Endothelial cell of umbilical vein (primary cell): Measurements from ENCODE around the gene AKAP13.

Source experiments
- EZH2 ChIP-seq: IDR thresholded peaks from 2 replicates; pipeline ENCODE4 v1.6.1; 2012; ENCODE audit warnings: borderline replicate concordance, low read depth, mild to moderate bottlenecking, moderate library complexity, low read length, inconsistent platforms; ENCODE audit not compliant: severe bottlenecking
- GATA2 ChIP-seq: IDR thresholded peaks from 2 replicates; pipeline ENCODE4 v1.7.0; 2011; ENCODE audit warnings: low read depth, mild to moderate bottlenecking, moderate library complexity, mixed read lengths, low read length; ENCODE audit not compliant: insufficient read length, insufficient read depth
- MYC ChIP-seq: IDR thresholded peaks from one replicate; pipeline ENCODE4 v1.6.1; 2011; ENCODE audit warnings: mild to moderate bottlenecking, low read depth, low read length
- POLR2A ChIP-seq: IDR thresholded peaks from 2 replicates; pipeline ENCODE4 v1.6.1; 2012; ENCODE audit warnings: low read depth, mild to moderate bottlenecking, control low read depth, low read length
- POLR2AphosphoS5 ChIP-seq: IDR thresholded peaks from 2 replicates; pipeline ENCODE4 v1.6.1; 2012; ENCODE audit warnings: low read depth, mild to moderate bottlenecking, control low read depth, low read length, moderate library complexity; ENCODE audit not compliant: insufficient read depth
- TF ChIP-seq, protein P1 (sequence below), 2 donors: IDR thresholded peaks; 1 replicate in 1 of 2; 2 replicates in 1 of 2; pipeline ENCODE4 v1.5.1; 2011; ENCODE audit warnings: low read length in 2 of 2, mild to moderate bottlenecking in 2 of 2, moderate library complexity in 2 of 2, control low read depth in 1 of 2, inconsistent platforms in 1 of 2, low read depth in 1 of 2; ENCODE audit not compliant: insufficient read depth in 1 of 2; ENCODE audit errors: extremely low read depth in 1 of 2

- TF ChIP-seq, protein P1, sequence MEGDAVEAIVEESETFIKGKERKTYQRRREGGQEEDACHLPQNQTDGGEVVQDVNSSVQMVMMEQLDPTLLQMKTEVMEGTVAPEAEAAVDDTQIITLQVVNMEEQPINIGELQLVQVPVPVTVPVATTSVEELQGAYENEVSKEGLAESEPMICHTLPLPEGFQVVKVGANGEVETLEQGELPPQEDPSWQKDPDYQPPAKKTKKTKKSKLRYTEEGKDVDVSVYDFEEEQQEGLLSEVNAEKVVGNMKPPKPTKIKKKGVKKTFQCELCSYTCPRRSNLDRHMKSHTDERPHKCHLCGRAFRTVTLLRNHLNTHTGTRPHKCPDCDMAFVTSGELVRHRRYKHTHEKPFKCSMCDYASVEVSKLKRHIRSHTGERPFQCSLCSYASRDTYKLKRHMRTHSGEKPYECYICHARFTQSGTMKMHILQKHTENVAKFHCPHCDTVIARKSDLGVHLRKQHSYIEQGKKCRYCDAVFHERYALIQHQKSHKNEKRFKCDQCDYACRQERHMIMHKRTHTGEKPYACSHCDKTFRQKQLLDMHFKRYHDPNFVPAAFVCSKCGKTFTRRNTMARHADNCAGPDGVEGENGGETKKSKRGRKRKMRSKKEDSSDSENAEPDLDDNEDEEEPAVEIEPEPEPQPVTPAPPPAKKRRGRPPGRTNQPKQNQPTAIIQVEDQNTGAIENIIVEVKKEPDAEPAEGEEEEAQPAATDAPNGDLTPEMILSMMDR (IDR thresholded peaks at IDR 0.05; ENCODE audit: extremely low read depth in 1 of 2, insufficient read depth in 1 of 2, low read depth in 1 of 2, low read length in 2 of 2) = no peak
- TF ChIP-seq EZH2 (no peak), GATA2 (no peak), POLR2A (no peak), POLR2AphosphoS5 (no peak), MYC (no peak)
Observed at GRCh38 chr15:85749261-85750151, 369.1 kb downstream of the AKAP13 start.
